SW 1271 (cell line): ENCODE results near the gene LIAS.
"Not testable (repeated sequence)": the region's sequence is repeated elsewhere in the genome, so short reads cannot be mapped to it uniquely, and the experiment has no call there.

Experiments used
- DNase-seq, 2 experiments: peaks; one replicate each; lab custom pipeline; 2025; lab: John Stamatoyannopoulos, UW

Gene LIAS

GRCh38 chr4:39458505-39459300 lies at the start of gene LIAS, which contains the start of gene RPL9:
Gene LIAS (plus strand): TSS chr4:39459056. CDS start chr4:39459118, 62 bp downstream.
Gene RPL9 (minus strand): TSS chr4:39458922. CDS start chr4:39458439, 483 bp downstream.
- DNase-seq: peak; percentile 90 to 95

GRCh38 chr4:39410415-39410814 lies 48.4 kb upstream of the LIAS start:
- DNase-seq: no peak

- not testable (repeated sequence) for DNase-seq
Observed at GRCh38 chr4:39411561-39411960, 47.3 kb upstream of the LIAS start.

GRCh38 chr4:39415678-39416283 lies 43.1 kb upstream of the LIAS start:
- DNase-seq: no peak

- no peak for DNase-seq
Observed at GRCh38 chr4:39422247-39422646, 36.6 kb upstream of the LIAS start.

- DNase-seq: not testable (repeated sequence)
Observed at GRCh38 chr4:39425297-39425696, 33.6 kb upstream of the LIAS start.

GRCh38 chr4:39426728-39427127 lies 32.1 kb upstream of the LIAS start:
- DNase-seq: no peak

- no peak for DNase-seq
Observed at GRCh38 chr4:39427520-39428114, 31.2 kb upstream of the LIAS start.

GRCh38 chr4:39429476-39430334 lies 29.2 kb upstream of the LIAS start:
- DNase-seq: no peak

- DNase-seq: no peak
Observed at GRCh38 chr4:39433878-39434492, 24.9 kb upstream of the LIAS start.

- DNase-seq: no peak
Observed at GRCh38 chr4:39435659-39436563, 22.9 kb upstream of the LIAS start.

GRCh38 chr4:39441593-39441992 lies 17.3 kb upstream of the LIAS start:
- no peak for DNase-seq

GRCh38 chr4:39442998-39443397 lies 15.9 kb upstream of the LIAS start:
- DNase-seq: no peak

- no peak for DNase-seq
Observed at GRCh38 chr4:39446483-39446841, 12.4 kb upstream of the LIAS start.

GRCh38 chr4:39446842-39447573 lies 11.8 kb upstream of the LIAS start:
- DNase-seq: no peak

- no peak for DNase-seq
Observed at GRCh38 chr4:39450618-39451017, 8.2 kb upstream of the LIAS start.

- no peak for DNase-seq
Observed at GRCh38 chr4:39451423-39452023, 7.3 kb upstream of the LIAS start.

- DNase-seq: no peak
Observed at GRCh38 chr4:39452153-39452859, 6.5 kb upstream of the LIAS start.
